Vagina (tissue), 2 donors: Measurements from ENCODE around the gene ATP7B.

Source experiments
- POLR2AphosphoS5 ChIP-seq, 2 donors: sonication (generic); formaldehyde crosslinking; IDR thresholded peaks; one replicate each; pipeline ENCODE4 v1.9.0; 2017; ENCODE audit warnings: antibody characterized with exemption in 2 of 2, mild to moderate bottlenecking in 2 of 2, low read depth in 1 of 2; ENCODE audit not compliant: insufficient read depth in 1 of 2
- TF ChIP-seq, protein P1 (sequence below), 3 experiments: fragments of 450-650 bp in 2 of 3; fragments of 200-600 bp in 1 of 3; sonication (generic) in 1 of 3; IDR thresholded peaks; one replicate each; pipeline ENCODE4 v1.5.1; 2017 to 2019; ENCODE audit warnings: antibody characterized with exemption in 3 of 3, mild to moderate bottlenecking in 2 of 3, moderate library complexity in 2 of 3

DNA sequence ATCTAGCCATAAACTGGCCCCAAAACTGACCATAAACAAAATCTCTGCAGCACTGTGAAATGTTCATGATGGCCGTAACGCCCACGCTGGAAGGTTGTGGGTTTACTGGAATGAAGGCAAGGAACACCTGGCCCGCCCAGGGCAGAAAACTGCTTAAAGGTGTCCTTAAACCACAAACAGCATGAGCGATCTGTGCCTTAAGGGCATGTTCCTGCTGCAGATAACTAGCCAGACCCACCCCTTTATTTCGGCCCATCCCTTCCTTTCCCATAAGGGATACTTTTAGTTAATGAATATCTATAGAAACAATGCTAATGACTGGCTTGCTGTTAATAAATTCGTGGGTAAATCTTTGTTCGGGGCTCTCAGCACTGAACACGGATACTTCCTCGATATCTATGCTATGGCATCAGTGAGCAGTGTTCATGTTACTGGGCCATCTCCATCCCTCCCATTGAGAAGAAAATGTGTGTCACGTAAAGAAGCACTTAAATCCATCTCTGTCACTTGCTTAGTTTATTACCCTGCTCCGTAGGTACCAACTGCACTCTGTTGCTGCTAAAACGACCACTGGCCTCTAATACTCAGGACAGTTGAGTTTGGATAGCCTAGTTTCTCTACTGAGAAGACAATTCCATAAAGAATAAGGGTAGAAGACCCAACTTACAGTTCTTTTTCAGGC lies 5.3 kb downstream of the ATP7B start:
- TF ChIP-seq, protein P1, sequence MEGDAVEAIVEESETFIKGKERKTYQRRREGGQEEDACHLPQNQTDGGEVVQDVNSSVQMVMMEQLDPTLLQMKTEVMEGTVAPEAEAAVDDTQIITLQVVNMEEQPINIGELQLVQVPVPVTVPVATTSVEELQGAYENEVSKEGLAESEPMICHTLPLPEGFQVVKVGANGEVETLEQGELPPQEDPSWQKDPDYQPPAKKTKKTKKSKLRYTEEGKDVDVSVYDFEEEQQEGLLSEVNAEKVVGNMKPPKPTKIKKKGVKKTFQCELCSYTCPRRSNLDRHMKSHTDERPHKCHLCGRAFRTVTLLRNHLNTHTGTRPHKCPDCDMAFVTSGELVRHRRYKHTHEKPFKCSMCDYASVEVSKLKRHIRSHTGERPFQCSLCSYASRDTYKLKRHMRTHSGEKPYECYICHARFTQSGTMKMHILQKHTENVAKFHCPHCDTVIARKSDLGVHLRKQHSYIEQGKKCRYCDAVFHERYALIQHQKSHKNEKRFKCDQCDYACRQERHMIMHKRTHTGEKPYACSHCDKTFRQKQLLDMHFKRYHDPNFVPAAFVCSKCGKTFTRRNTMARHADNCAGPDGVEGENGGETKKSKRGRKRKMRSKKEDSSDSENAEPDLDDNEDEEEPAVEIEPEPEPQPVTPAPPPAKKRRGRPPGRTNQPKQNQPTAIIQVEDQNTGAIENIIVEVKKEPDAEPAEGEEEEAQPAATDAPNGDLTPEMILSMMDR (IDR thresholded peaks at IDR 0.05) = no peak
- TF ChIP-seq POLR2AphosphoS5 (IDR thresholded peaks at IDR 0.05; ENCODE audit: insufficient read depth in 1 of 2, low read depth in 1 of 2) = no peak
